CD4-positive, alpha-beta T cell treated with Interleukin-15 for 1 hour (primary cell): ENCODE results near the gene ABCG1.
"Not testable (repeated sequence)": the region's sequence is repeated elsewhere in the genome, so short reads cannot be mapped to it uniquely, and the experiment has no call there.

Experiments
- DNase-seq: peaks from one replicate; pipeline ENCODE4 v3.0.0-alpha.2; 2020

Gene ABCG1

DNA sequence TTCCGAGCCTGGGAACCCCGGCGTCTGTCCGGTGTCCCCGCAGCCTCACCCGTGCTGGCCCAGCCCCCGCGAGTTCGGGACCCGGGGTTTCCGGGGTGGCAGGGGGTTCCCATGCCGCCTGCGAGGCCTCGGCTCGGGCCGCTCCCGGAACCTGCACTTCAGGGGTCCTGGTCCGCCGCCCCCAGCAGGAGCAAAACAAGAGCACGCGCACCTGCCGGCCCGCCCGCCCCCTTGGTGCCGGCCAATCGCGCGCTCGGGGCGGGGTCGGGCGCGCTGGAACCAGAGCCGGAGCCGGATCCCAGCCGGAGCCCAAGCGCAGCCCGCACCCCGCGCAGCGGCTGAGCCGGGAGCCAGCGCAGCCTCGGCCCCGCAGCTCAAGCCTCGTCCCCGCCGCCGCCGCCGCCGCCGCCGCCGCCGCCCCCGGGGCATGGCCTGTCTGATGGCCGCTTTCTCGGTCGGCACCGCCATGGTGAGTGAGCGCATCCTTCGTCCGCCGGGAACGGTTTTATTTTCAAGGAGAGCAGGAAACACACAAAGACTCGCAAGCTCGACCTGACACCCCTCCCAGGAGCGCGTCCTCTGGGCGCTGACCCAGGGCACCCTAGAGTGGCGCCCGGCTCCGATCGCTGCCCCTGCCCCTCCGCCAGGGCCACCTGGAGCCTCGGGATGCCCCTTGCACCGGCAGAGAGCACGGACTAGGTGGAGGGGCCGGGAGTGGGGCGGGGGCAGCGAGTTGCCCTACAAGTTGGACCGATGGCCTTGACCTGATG is at the start of gene ABCG1:
Gene ABCG1 (plus strand): TSS at position 305 of the 770 bp plus-strand sequence. CDS start 123 bp downstream, at position 428.
- DNase-seq: peak; percentile 57

DNA sequence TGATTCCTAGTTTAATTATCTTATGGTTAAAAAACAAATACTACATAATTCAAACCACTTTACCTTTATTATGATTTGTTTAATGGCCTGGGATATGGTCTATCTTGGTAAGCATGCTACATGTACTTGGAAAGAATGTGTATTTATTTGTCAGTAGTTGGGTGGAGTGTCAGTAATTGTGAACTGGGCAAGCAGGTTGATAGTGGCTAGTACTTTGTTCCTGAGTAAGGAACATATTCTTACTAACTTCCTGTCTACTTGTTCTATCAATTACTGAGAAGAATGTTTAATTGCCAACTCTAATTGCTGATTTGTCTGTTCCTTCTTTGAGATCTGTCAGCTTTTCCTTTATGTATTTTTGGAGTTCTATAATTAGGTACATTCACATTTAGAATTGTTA is 49.2 kb upstream of the ABCG1 start:
- no peak for DNase-seq

DNA sequence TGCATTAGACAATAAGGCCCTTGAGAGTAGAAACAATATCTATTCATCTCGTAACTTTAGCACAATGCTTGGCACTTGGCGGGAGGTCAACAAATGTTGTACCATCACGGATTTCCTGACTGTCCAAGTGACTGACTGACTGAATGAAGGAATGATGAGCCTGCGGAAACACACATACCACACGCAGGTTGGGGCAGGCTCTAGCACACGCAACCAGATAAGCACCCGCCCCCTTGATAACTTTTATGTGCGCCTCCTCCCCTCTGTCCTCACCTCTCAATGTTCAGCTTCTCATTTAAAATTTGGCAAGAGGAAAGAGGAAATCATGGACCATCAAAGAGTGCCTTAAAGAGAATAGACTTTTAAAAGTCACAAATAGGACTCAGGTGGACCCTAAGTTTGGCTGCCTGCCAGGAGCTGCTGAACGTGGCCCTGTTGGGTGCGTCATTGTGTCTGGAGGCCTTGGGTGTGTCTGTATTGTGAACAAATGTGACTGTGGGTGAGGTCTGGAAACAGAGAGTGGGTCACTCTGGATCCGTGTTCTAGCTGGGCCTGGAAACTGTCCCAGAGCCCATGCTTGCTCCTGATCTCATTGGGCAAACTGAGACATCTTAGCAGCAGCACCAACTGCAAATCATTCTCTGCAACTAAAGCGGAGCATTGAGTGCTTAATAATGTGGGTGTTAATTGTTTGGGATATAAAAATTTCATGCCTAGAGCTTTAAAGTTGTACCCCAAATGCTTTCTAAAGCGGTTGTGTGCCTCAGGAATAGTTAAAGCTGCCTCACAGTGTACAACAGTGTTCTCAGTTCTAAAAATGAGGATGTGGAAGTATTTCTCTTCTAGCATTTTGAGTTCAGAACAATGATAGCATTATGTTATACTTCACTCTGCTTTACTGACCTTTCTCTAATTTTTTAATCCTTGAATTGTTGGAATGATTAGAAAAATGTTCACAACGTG is 47.6 kb upstream of the ABCG1 start:
- no peak for DNase-seq

DNA sequence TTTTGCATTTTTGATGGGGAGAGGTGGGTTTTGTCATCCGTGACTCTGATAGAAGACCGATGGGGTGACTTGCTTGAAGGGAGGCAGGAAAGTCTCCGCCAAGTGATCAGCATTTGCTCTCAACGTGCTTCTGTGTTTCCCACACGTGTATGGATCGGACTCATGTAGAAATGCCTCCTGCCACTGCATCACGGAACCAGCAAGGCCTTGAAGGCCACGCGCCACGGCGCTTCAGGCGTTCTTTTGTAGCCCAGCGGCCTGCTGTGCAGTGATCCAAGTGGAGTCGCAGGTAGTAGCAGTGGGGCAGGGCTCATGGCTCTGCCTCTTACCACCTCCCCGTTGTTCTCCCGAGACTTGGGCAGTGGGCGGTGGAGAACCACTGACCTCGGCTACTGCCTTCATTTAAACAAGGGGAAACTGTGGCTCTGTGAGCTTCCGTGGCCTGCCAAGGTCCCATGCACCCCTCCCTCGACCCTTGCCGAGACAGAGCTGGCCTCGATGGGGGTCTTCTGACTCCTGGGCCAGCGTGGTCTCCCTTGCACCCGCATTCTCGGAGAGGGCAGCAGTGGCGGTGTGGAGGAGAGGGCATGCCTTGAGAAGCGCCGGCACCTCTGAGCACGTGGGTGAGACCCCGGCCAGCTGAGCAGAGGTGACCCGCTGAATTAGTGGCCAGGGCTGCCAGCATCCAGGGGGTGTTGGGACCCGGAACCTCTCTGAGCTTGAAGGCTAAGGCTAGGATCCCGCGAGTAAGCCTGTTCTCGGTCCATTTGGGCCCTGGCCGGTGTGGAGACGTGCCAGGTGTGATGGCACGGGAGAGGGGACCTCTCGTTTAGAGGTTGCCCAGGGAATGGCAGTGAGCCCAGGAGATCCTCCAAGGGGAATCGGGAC is 46.1 kb upstream of the ABCG1 start:
- DNase-seq: no peak

DNA sequence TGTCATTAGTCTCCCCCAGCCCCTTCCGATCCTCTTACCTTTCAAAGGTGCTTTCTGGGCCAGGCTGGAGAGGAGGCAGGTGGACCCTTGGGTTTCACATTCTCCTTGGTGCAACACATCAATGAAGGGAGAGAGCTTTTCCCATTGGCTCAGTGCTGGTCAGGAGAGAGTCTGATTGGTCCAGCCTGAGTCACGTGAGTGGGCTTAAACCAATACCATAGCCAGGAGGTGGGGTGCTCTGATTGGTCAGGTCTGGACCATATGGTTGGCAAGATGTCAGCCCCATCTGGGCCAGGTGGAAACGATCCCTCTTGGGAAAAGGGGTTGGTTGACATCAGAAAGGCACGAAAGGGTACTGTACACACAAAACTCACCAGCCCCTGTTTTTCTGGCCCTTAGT is 44.8 kb upstream of the ABCG1 start:
- DNase-seq: no peak

DNA sequence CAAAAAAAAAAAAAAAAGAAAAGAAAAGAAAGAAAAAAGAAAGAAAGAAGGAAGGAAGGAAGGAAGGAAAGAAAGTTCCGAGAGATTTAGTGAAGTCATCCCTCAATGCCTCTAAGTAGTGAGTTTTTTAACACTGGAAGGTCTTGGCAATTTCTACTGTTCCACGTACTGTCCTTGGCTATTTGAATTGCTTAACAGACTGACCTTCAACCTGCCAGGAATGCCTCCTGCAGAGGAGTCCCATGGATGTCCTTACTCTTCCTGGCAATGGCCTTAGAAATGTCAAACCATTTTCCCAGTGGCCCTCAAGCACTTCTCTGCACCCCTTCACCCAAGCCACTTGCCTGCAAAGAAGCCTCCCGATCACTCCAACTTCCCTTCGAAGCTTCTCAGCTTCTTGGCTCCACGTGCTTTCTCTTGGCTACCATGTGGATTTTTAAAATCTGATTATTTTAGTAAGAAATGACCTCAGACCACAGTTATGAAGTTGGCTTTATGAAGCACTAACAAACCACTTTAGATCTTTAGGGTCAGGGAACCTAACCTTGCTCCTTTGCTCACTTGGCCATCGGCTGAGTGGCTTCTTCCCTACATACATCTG is 43.7 kb upstream of the ABCG1 start:
- DNase-seq: no peak

DNA sequence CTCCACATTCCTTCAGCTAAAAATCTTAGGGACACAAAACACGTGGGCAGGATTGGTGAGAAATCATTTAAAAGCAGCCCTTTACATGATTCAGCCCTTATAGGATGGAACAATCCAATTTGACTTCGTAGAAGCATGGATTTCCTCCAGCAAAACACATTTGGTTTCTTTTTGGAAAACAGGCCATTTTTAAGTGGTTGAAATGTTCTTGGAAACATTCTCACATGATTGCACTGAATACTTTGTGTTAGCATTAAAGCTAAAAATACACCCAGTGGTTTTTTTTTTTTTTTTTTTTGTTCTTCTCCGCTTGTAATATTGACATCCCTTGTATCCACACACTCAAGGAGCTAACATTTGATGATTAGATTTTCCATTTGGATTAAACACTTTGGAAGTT is 42.1 kb upstream of the ABCG1 start:
- DNase-seq: no peak

DNA sequence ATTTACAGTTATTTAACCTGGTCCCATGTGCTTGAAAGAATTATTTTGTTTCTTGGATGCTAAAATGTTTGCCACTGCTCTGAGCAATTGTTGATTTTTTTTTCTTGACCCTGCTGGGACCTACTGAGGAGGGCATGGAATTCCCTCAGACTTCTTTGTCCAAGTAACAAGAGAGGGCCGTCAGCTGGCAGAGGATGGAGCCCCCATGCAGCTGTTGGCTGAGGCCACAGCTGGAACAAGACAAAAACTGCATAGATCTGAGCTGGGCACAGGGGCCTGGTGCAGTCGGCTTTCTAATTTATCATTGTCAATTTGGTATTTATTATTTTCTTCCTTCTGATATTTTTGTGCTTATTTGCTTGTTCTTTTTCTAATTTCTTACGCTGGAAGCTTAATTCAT is 39.6 kb upstream of the ABCG1 start:
- DNase-seq: no peak

DNA sequence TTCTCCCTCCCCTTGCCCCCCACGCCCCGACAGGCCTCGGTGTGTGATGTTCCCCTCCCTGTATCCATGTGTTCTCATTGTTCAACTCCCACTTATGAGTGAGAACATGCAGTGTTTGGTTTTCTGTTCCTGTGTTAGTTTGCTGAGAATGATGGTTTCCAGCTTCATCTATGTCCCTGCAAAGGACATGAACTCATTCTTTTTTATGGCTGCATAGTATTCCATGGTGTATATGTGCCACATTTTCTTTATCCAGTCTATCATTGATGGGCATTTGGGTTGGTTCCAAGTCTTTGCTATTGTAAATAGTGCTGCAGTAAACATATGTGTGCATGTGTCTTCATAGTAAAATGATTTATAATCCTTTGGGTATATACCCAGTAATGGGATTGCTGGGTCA is 38.9 kb upstream of the ABCG1 start:
- DNase-seq: not testable (repeated sequence)

DNA sequence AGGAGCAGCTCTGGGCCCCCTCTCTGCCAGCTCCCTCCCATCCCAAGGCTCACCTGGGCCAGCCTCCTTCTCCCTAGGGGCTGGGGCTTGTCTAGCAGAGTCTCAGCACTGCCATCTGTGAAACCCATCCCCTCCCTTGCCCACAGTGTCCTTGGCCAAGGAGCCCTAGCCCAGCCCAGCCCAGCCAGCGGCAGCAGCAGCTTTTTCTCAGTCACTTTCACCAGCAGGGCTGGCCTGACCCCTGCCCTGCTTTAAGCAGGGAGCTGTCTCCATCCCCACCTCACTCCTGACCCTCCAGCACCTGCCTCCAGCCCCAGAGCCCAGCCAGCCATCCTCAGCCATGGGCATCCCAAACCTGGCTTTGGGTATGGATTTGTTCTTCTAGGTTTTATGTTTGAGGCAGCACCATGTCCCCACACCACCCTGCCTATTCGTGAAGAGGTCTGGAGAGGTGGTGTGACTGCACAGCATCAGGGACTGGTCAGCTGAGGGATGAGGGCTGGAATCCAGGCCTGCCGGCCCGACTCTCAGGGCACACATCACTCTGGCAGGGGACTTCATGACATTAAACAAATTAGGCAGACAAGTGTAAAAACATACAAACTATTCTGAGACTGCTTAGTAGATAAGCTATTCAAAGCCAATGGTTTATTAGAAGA is 36.1 kb upstream of the ABCG1 start:
- DNase-seq: no peak

DNA sequence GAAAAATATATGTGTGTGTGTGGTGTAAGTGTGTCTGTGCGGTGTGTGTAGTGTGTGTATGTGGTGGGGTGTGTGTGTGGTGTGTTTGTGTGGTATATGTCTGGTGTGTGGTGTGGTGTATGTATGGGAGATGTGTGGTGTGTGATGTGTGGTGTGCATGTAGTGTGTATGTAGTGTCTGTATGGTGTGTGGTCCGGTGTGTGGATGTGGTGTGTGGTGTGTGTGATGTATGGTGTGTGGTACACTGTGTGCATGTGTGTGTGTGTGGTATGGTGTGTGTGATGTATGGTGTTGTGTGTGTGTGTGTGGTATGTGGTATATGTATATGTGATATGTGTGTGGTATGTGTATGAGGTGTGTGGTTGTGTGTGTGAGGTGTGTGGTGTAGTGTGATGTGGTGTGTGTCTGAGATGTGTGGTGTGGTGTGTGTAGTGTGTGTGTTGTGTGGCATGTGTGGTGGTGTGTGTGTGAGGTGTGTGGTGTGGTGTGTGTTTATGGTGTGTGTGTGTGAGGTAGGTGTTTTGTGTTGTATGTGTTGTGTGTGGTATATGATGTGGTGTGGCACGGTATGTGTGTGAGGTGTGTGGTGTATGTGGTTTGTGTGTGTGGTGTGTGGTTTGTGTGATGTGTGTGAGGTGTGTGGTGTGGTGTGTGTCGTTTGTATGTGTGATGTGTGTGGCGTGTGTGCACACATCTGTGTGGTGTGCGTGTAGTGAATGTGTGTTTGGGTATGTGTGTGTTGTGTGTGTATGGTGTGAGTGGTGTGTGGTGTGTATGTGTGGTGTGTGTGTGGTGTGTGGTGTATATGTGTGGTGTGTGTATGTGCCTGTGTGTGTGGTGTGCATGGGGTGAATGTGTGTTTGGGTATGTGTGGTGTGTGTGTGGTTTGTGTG is 35.3 kb upstream of the ABCG1 start:
- no peak for DNase-seq

DNA sequence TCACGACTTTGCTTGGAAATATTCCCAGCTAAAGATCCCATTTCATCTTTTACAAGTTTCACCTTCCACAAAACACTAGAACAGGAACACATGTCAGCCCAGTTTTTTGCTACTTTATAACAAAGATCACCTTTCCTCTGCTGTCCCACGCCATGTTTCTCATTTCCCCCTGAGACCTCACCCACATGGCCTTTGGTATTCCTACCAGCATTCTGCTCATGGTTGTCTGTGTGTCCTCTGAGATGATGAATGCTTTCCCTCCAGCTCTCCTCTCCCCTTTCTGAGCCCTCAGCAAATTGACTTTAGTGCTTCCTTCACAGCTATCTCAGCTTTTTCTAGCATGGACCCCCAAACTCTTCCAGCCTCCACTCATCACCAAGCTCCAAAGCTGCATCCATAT is 32.3 kb upstream of the ABCG1 start:
- DNase-seq: no peak

DNA sequence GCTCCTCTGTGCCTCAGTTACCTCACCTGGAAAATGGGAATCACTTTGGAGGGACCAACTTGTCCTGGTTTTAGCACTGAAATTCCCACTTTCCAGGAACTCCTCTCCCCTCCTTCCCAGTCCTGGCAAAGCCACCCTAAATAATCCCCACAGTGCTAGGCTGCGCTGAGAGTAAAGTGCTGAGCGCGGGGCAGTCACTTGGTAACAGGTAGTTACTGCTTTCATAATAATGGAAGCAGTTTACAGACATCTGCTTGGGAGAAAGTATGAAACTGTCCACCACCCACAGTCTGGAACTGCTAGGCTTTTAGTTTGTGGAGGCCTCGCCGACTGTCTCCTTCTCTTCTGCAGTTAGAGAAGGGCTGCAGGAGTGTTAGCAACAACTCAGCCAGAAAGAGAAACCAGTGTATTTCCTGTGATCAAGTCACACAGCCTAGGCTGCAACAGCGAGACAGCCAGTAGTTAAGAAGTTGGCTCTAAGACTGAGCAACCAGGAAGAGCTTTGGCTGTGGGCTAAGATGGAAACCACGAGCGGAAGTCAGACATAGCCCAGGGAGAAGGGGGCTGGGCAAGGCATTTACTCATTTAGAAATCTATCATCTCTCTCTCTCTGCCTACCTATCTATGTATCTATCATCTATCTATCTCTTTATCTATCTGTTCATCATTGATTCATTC is 30.8 kb upstream of the ABCG1 start:
- DNase-seq: peak; percentile 85

DNA sequence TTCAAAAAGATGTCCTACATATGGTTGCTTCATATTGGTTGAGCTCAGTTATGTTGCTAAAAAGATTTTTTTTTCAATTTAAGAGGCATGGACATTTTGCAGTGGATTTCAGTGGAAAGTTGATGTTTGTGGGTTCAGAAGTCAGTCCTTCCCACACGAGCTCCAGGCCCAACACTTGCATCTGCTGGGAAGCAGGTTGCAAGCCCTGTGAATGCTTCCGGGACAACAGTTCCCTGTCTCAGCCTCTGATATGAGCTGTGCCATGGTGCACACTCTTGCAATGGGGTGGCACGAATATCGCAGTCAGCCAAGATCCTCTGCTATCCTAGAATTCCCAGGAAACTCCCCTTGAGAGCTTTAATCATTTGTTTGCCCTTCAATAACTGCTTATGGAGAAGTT is 30.3 kb upstream of the ABCG1 start:
- no peak for DNase-seq

DNA sequence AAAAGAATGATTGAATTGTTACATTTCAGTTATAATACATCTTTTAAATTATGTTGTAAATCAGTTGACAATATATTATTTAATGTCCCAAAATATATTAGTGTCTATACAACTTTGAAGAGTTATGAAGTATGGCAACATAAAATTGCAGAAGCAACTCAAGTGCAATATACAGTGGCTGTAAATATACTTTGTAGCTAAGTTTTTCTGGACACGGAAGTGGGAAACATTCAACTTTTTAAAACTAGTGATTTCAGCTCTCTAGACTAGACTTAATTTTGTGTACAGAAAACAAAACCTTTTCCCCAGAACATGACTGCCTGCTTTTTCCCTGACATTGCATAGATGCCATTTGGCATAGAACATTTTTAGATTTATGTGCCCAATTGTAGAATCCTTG is 29.5 kb upstream of the ABCG1 start:
- DNase-seq: no peak

DNA sequence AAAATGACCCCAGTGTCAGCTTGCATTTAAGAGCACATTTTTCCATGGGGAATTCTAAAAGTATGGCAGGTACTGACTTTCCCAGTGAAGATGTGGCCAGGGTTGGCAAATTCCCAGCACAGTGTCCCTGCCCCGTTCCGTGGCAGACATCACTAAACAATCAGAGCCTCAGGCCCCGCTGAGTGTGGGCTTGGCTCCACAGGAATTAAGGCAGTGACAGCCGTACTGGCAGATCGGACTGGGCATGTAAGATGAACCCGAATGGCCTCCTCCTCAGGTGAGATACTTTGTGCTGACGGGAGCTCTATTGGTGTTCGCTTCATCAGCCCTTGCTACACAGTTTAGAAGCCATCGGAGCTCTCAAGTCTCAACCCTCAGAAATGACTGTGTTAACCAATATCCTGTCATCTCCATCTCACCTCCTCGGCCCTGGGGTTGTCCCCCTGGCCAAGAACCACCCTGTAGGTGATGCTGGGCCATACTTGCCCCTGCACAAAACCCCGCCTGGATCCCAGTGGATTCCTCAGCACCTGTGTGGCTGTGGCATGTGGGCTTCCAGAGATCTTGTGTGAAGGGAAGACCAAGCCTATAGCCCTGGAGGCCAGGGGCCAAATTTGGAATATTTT is 29.0 kb upstream of the ABCG1 start:
- no peak for DNase-seq

DNA sequence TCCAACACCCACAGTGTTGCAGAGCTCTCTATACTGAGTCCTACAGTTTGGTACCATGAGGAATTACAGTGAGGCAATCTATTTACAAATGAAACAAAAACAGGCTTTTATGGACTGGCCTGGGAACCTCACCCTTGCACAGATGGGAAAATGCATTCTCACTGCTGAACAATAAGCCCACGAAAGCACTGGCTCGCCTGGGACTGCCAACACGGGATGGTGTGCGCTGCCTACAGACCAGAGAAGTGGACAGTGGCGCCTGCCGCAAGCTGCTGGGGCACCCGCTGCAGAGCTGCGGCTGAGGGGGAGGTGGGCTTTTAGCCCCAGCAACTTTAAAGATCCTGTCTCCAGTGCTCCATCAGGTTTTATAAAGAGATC is 28.5 kb upstream of the ABCG1 start:
- no peak for DNase-seq

DNA sequence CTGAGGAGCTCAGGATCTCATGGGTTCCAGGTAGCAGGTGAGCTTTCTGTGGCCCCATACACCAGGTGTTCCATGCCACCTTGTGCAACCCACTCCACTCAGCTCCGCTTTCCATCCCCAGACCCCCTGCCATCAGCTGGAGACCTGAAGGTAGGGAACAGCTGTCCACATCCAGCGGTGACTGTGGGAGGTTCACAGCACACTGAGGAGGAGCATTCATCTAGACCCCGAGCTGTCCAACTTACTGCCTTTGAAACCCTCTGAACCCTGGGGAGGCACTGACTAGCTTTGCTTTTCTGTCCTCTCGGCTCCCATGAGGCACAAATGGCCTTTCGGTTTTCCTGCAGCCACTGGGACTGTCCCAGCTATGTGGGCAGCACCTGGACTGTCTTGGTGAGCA is 27.9 kb upstream of the ABCG1 start:
- no peak for DNase-seq

DNA sequence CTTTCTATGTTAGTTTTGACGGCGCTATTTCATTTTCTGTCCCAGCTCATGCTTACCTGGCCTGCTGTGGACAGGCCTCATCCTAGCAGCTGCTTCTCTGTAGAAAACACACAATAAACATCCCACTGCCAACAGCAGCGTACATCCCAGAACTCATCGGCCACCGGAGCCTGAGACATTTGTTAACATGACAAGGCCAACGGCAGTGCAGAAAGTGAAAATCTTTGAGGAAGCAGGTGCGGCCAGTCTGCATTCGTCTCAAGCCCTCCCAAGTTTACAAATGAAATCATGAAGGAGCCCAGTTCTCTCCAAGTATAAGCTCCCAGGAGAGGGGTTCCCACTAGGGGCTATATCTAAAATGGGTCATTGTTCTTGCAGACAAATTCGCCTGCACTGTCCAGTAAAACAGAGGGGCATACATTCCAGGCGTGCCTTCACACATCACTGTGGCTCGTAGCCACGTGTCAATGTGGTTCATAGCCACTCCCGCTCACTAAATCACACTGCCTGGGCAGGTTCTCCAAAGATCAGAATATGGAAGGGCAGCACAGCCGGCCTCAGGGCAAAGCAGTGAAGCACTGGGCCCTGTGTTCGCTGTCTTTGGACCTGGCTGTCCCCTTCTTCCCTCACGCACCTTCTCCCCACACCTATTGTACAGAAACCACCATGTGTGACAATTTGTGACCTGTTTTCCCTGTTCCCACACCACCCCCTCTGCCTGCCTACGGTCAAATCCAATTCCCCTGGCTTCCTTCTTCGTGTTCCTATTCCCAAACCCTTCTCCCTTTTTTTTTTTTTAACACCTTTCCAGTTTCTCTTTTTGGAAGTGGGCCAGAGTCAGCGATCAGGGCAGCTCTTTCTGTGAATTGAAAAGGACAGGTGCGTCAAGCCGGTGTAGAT is 27.0 kb upstream of the ABCG1 start:
- no peak for DNase-seq
